ENCODE measurements around the gene OR4F6. TPM values are rescaled to one million over a fixed set of nuclear protein-coding genes. Genes with fewer than 3 reads are reported as not detected.
A peak's percentile ranks its signal among the peaks of the same experiment; 100 is the strongest.
"Not testable (repeated sequence)": the region's sequence is repeated elsewhere in the genome, so short reads cannot be mapped to it uniquely, and the experiment has no call there.

OR4F6 gene
- total and polyA plus RNA-seq, 2 of the 13 experiments (the other 11 are each of a cell fraction or from before 2014, with no cell fraction given): not detected

DNA sequence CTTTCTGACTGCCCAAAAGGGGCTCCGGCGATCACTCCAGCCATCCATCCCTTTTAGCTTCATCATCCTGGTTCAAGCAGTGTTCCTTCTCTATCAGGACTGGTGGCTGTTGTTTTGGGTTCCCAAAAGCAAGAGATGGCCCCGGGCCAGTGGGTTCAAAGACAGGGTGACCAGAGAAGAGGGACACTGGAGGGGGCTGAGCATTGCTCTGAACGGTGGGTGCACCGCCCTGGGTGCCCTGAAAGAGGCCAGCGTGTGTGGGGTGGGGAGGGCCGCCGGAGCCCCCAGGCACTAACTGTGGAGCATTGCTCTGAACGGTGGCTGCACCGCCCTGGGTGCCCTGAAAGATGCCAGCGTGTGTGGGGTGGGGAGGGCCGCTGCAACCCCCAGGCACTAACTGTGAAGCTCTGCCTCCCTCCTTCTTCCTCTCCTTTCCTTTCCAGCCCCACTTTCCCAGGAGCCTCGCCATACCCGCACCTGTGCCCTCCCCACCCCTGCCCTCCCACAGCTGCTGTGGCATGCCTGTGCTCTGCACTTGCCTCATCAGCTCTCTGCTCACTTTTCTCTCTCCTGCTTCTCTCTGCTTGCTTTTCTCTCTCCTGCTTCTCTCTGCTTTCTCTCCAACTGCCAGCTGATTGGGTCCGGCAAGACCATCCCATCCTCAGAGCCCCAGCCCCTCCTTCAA is 37.4 kb upstream of the OR4F6 start (continued):
- TF ChIP-seq, protein P1, sequence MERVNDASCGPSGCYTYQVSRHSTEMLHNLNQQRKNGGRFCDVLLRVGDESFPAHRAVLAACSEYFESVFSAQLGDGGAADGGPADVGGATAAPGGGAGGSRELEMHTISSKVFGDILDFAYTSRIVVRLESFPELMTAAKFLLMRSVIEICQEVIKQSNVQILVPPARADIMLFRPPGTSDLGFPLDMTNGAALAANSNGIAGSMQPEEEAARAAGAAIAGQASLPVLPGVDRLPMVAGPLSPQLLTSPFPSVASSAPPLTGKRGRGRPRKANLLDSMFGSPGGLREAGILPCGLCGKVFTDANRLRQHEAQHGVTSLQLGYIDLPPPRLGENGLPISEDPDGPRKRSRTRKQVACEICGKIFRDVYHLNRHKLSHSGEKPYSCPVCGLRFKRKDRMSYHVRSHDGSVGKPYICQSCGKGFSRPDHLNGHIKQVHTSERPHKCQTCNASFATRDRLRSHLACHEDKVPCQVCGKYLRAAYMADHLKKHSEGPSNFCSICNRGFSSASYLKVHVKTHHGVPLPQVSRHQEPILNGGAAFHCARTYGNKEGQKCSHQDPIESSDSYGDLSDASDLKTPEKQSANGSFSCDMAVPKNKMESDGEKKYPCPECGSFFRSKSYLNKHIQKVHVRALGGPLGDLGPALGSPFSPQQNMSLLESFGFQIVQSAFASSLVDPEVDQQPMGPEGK (CRISPR knock-in tag; IDR thresholded peaks at IDR 0.05): no peak

DNA sequence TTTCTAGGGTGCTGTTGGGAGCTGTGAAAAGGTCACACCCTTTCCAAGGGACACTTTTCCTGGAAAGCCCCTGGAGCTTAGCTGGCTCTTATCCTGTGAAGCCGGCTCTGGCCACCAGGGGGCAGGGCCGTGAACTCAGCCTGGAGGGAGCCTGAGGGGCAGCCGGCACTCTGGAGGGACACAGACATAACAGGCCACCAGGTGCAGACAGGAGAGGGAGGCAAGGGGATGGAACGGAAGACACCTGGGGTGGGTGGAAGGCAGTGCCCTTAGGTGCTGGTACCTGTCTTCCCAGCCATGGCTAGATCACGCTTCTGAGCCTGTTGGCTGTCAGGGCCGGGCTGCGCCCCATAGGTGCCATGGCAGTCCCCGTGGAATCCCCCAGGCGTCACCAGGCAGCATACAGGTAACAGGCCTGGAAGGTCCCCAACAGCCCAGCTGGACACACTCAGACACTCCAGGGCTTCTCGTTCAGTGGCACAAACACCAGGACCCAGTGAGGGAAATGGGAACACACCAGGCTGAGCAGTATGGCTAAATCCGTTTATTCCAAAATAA is 36.1 kb upstream of the OR4F6 start:
- H3K9me3 ChIP-seq (ENCODE audit: low read length); DNase-seq (ENCODE audit: low spot score); H3K4me1 ChIP-seq (ENCODE audit: insufficient read depth, low read length); CTCF ChIA-PET (ENCODE audit: low intra/inter-chr PET ratio, low total read pairs); H3K4me2 ChIP-seq (ENCODE audit: low read depth, low read length); H4K20me1 ChIP-seq (ENCODE audit: insufficient read depth, low read length); H3K36me3 ChIP-seq (replicated peaks in 1 of 2; ENCODE audit: control insufficient read depth in 1 of 2, insufficient read depth in 2 of 2, low read length in 2 of 2); BruUV-seq (replicated peaks); H3K27me3 ChIP-seq (ENCODE audit: control insufficient read depth in 1 of 2, insufficient read depth in 2 of 2, low read length in 2 of 2); intact Hi-C loops (cut with micrococcal nuclease; ENCODE audit: unreplicated experiment); POLR2A ChIA-PET; H3K27ac ChIP-seq (ENCODE audit: extremely low read length, insufficient read depth, low read length); H3K9ac ChIP-seq (ENCODE audit: insufficient read depth, low read depth, low read length); in situ Hi-C loops (cut with HindIII; ENCODE audit: extremely low pct_ligation_motif_present, low pct_unique_long_range_greater_than_20kb); H3K79me2 ChIP-seq (ENCODE audit: insufficient read depth, low read length); H2AFZ ChIP-seq (ENCODE audit: low read length); H3K4me3 ChIP-seq (replicated peaks in 1 of 3; ENCODE audit: insufficient read depth in 1 of 3, low read depth in 2 of 3, low read length in 3 of 3): not testable (repeated sequence)
- ATAC-seq (peak; percentile 76), FAIRE-seq (peak; percentile 78)
- TF ChIP-seq, protein P2, sequence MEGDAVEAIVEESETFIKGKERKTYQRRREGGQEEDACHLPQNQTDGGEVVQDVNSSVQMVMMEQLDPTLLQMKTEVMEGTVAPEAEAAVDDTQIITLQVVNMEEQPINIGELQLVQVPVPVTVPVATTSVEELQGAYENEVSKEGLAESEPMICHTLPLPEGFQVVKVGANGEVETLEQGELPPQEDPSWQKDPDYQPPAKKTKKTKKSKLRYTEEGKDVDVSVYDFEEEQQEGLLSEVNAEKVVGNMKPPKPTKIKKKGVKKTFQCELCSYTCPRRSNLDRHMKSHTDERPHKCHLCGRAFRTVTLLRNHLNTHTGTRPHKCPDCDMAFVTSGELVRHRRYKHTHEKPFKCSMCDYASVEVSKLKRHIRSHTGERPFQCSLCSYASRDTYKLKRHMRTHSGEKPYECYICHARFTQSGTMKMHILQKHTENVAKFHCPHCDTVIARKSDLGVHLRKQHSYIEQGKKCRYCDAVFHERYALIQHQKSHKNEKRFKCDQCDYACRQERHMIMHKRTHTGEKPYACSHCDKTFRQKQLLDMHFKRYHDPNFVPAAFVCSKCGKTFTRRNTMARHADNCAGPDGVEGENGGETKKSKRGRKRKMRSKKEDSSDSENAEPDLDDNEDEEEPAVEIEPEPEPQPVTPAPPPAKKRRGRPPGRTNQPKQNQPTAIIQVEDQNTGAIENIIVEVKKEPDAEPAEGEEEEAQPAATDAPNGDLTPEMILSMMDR (CRISPR knock-in tag; IDR thresholded peaks at IDR 0.05): peak; percentile 9; the same call in 1 of the 2 replicates
- WGBS (ENCODE audit: low lambda C conversion rate): 58% methylated on average over 4 of the region's 11 CpGs
